Right lobe of liver (tissue), 4 donors: ENCODE results near the gene C4A.
"Not testable (repeated sequence)": the region's sequence is repeated elsewhere in the genome, so short reads cannot be mapped to it uniquely, and the experiment has no call there.

Source experiments
- CTCF ChIP-seq, 4 donors: fragments of 200-600 bp in 3 of 4; fragments of 450-650 bp in 1 of 4; IDR thresholded peaks; one replicate each; pipeline versions ENCODE4 v1.5.1 to v1.8.0; 2016 to 2022; ENCODE audit warnings: antibody characterized with exemption in 4 of 4, mild to moderate bottlenecking in 2 of 4
- POLR2A ChIP-seq: fragments of 450-650 bp; IDR thresholded peaks from one replicate; pipeline ENCODE4 v1.6.1; 2017; ENCODE audit warnings: antibody characterized with exemption, mild to moderate bottlenecking
- donor health status: DM: no; HTN: no; CAD: no.
- donor health status: DM: no; HTN: no; CAD: no.
- donor health status: DM: no; HTN: yes; CAD: no.

DNA sequence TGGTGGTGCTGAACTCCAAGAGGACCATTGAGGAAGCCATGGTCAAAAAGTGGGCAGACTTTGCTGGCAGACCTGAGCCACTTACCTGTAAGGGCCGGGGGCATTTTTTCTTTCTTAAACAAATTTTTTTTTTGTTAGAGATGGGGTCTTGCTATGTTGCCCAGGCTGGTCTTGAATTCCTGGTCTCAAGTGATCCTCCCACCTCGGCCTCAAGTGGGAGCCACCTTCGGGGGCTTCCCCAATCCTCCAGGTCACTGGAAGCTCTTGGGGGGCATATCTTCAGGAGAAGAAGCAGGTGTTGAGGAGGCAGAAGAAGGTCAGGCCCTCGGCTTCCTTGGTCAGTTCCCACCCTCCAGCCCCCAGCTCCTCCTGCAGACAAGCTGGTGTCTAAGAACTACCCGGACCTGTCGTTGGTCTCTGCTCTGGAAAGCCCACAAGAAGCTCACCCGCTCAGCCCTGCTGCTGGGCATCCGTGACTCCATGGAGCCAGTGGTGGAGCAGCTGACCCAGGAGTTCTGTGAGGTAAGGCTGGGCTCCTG lies 24.2 kb downstream of the C4A start:
- TF ChIP-seq POLR2A; CTCF (IDR thresholded peaks at IDR 0.05): not testable (repeated sequence)
